ENCODE results near the gene MPRIP. TPM values are rescaled to one million over a fixed set of nuclear protein-coding genes. Genes with fewer than 3 reads are reported as not detected.

Gene MPRIP
- total and polyA plus RNA-seq, 7 donors: 43.2 to 113 (median 77.4) TPM

GRCh38 chr17:17028878-17029535, 13.2 kb upstream of the MPRIP start:
- H3K27ac ChIP-seq: no peak overlapping the region
- H3K36me3 ChIP-seq: no peaks in the 10 kb centered on the region
- peak; percentile 56 for DNase-seq
- no peak overlapping the region for H3K4me3 ChIP-seq
- no peaks in the 10 kb centered on the region for H3K9me3 ChIP-seq
- intact Hi-C loops (cut with DNase I): no loop called here
- WGBS, 2 donors: 60 to 64% methylated on average over 16 of the region's 16 CpGs
- no peaks in the 10 kb centered on the region for H3K27me3 ChIP-seq
- TF ChIP-seq POLR2A (IDR thresholded peaks at IDR 0.05) (no peak), CTCF (IDR thresholded peaks at IDR 0.05) (no peak), POLR2AphosphoS5 (IDR thresholded peaks at IDR 0.05) (no peak), EP300 (IDR thresholded peaks at IDR 0.05) (no peak)
- H3K4me1 ChIP-seq: peaks cover 0 to 10% (median 4%) of the 10 kb centered on the region in 4 donors

GRCh38 chr17:17029938-17030337, 12.3 kb upstream of the MPRIP start:
- TF ChIP-seq CTCF (IDR thresholded peaks at IDR 0.05): no peak
- no peak for TF ChIP-seq POLR2A (IDR thresholded peaks at IDR 0.05)
- TF ChIP-seq EP300 (IDR thresholded peaks at IDR 0.05): no peak
- no peak for TF ChIP-seq POLR2AphosphoS5 (IDR thresholded peaks at IDR 0.05)
- 89 to 93% methylated on average over 9 of the region's 9 CpGs for WGBS, 2 donors
- Histone ChIP-seq H3K9me3 (no peaks in the 10 kb centered on the region), H3K27ac (no peak overlapping the region), H3K4me1 (peaks cover 0 to 10% (median 4%) of the 10 kb centered on the region in 4 donors), H3K27me3 (no peaks in the 10 kb centered on the region), H3K4me3 (no peak overlapping the region), H3K36me3 (no peaks in the 10 kb centered on the region)
- intact Hi-C loops (cut with DNase I): no loop called here
- DNase-seq: no peak

GRCh38 chr17:17030515-17031211, 11.6 kb upstream of the MPRIP start:
- WGBS, 2 donors: 82 to 89% methylated on average over 12 of the region's 12 CpGs
- Histone ChIP-seq H3K4me1 (peaks cover 0 to 10% (median 4%) of the 10 kb centered on the region in 4 donors), H3K27me3 (no peaks in the 10 kb centered on the region), H3K4me3 (no peak overlapping the region), H3K27ac (no peak overlapping the region), H3K36me3 (no peaks in the 10 kb centered on the region), H3K9me3 (no peaks in the 10 kb centered on the region)
- no peak for TF ChIP-seq CTCF (IDR thresholded peaks at IDR 0.05)
- TF ChIP-seq POLR2AphosphoS5 (IDR thresholded peaks at IDR 0.05): no peak
- TF ChIP-seq POLR2A (IDR thresholded peaks at IDR 0.05): no peak
- TF ChIP-seq EP300 (IDR thresholded peaks at IDR 0.05): no peak
- intact Hi-C loops (cut with DNase I): no loop called here
- no peak for DNase-seq

- no peak overlapping the region for H3K27ac ChIP-seq
- peak; percentile 66 for DNase-seq
- 41 to 76% methylated on average over 13 of the region's 13 CpGs for WGBS, 2 donors
- H3K36me3 ChIP-seq: no peaks in the 10 kb centered on the region
- H3K27me3 ChIP-seq: no peaks in the 10 kb centered on the region
- no peak for TF ChIP-seq POLR2A (IDR thresholded peaks at IDR 0.05)
- intact Hi-C loops (cut with DNase I): no loop called here
- H3K4me1 ChIP-seq: peaks cover 0 to 10% (median 4%) of the 10 kb centered on the region in 4 donors
- H3K4me3 ChIP-seq: no peak overlapping the region
- H3K9me3 ChIP-seq: no peaks in the 10 kb centered on the region
These were observed 10.0 kb upstream of the MPRIP start for GRCh38 chr17:17032131-17032692.

GRCh38 chr17:17033466-17033865, 8.8 kb upstream of the MPRIP start:
- Histone ChIP-seq H3K4me1 (peaks cover 0 to 10% (median 4%) of the 10 kb centered on the region in 4 donors), H3K27me3 (no peaks in the 10 kb centered on the region), H3K4me3 (no peak overlapping the region), H3K9me3 (no peaks in the 10 kb centered on the region), H3K36me3 (no peaks in the 10 kb centered on the region), H3K27ac (no peak overlapping the region)
- DNase-seq: no peak
- intact Hi-C loops (cut with DNase I): no loop called here
- WGBS, 2 donors: 94% methylated on average over 7 of the region's 7 CpGs
- no peak for TF ChIP-seq EP300 (IDR thresholded peaks at IDR 0.05)
- TF ChIP-seq CTCF (IDR thresholded peaks at IDR 0.05): no peak
- no peak for TF ChIP-seq POLR2A (IDR thresholded peaks at IDR 0.05)
- no peak for TF ChIP-seq POLR2AphosphoS5 (IDR thresholded peaks at IDR 0.05)

Data from sigmoid colon (tissue), 7 donors.